Upper lobe of left lung (tissue), 6 donors: ENCODE data around the gene SH3GLB2. TPM values are rescaled to one million over a fixed set of nuclear protein-coding genes. Genes with fewer than 3 reads are reported as not detected.

ENCODE experiments used
- ATAC-seq, 2 donors: fragments of 200-7000 bp; cut with Tn5 transposase; one replicate each; pipeline ENCODE4 v1.9.1; 2022; ENCODE audit warnings: mild to moderate bottlenecking in 2 of 2, moderate library complexity in 2 of 2; ENCODE audit not compliant: low FRiP score in 2 of 2
- DNase-seq, 2 donors: peaks; one replicate each; pipeline ENCODE4 v3.0.0-alpha.2; 2019 to 2020
- H3K27ac ChIP-seq, 4 donors: fragments of 200-600 bp; sonication (generic); one replicate each; pipeline ENCODE4 v1.5.1; 2016 to 2019
- H3K27me3 ChIP-seq, 4 donors: fragments of 200-600 bp; sonication (generic); one replicate each; pipeline ENCODE4 v1.5.1; 2017 to 2019
- H3K36me3 ChIP-seq, 4 donors: fragments of 200-600 bp; sonication (generic); one replicate each; pipeline ENCODE4 v1.5.1; 2016 to 2019
- H3K4me1 ChIP-seq, 4 donors: fragments of 200-600 bp; sonication (generic); one replicate each; pipeline ENCODE4 v1.5.1; 2018 to 2019
- H3K4me3 ChIP-seq, 4 donors: fragments of 200-600 bp; sonication (generic); one replicate each; pipeline ENCODE4 v1.5.1; 2017 to 2019; ENCODE audit warnings: mild to moderate bottlenecking in 2 of 4, moderate library complexity in 1 of 4
- H3K9me3 ChIP-seq, 4 donors: fragments of 200-600 bp; sonication (generic); one replicate each; pipeline ENCODE4 v1.5.1; 2018 to 2019
- EP300 ChIP-seq, 4 donors: sonication (generic); formaldehyde crosslinking; IDR thresholded peaks; one replicate each; pipeline ENCODE4 v1.5.1; 2017; ENCODE audit warnings: antibody characterized with exemption in 4 of 4, control low read depth in 2 of 4
- POLR2A ChIP-seq, 4 donors: fragments of 450-650 bp; IDR thresholded peaks; one replicate each; pipeline ENCODE4 v1.5.1; 2016 to 2017; ENCODE audit warnings: antibody characterized with exemption in 4 of 4, mild to moderate bottlenecking in 2 of 4
- POLR2AphosphoS5 ChIP-seq, 2 donors: sonication (generic); formaldehyde crosslinking; IDR thresholded peaks; one replicate each; pipeline ENCODE4 v1.5.1; 2017; ENCODE audit warnings: antibody characterized with exemption in 2 of 2
- WGBS, 2 donors: methylation state at CpG; one replicate each; pipeline ENCODE4 v1.1.5; 2017 to 2018; 5-methylcytosine and 5-hydroxymethylcytosine counted together
- total RNA-seq, 6 donors: library from RNA; depleted of rRNA in 4 of 6; stranded (reverse); fragments of >200 nt in 4 of 6; gene quantifications; one replicate each; pipeline versions ENCODE4 v1.1.0 to v1.2.1, GENCODE V29; 2016 to 2021
- TF ChIP-seq, protein P1 (sequence below), 6 experiments: fragments of 450-650 bp in 4 of 6; fragments of 200-600 bp in 2 of 6; sonication (generic) in 2 of 6; IDR thresholded peaks; one replicate each; pipeline ENCODE4 v1.5.1; 2016 to 2019; ENCODE audit warnings: antibody characterized with exemption in 6 of 6
- donor health status: DM: no; HTN: no; CAD: no; lungs with moderate emphysema.
- donor health status: DM: no; HTN: yes; CAD: no; lungs with severe emphysema.

SH3GLB2 gene
- total RNA-seq, 6 donors from 2014 or later, result 69.6 to 202 (median 94.1) TPM

DNA sequence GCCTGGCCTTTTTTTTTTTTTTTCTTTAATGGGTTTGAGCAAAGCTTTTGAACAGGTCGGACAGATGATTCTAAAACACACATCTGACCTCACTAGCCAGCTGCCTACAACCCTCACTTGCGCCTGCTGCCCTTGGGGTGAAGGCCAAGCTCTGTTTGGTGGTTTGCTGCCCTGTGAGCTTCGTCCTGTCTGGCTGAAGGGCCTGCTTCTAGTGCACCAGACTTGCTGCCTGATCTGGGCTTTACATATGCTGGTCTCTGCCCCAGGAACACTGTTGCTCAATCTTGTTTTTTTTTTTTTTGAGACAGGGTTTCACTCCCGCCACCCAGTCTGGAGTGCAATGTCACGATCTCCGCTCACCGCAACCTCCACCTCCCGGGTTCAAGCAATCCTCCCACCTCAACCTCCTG lies 36.4 kb upstream of the SH3GLB2 start:
- WGBS, 2 donors, result 87 to 93% methylated on average over 8 of the region's 8 CpGs
- peaks cover 6 to 87% (median 70%) of the 10 kb centered on the region in 4 donors for H3K36me3 ChIP-seq
- no peak overlapping the region for H3K4me3 ChIP-seq
- peaks cover 0 to 6% (median 2%) of the 10 kb centered on the region in 4 donors for H3K4me1 ChIP-seq
- DNase-seq (no peak), ATAC-seq (no peak)
- H3K9me3 ChIP-seq, result no peaks in the 10 kb centered on the region
- H3K27ac ChIP-seq, result no peak overlapping the region
- TF ChIP-seq POLR2AphosphoS5 (IDR thresholded peaks at IDR 0.05), result no peak
- TF ChIP-seq, protein P1, sequence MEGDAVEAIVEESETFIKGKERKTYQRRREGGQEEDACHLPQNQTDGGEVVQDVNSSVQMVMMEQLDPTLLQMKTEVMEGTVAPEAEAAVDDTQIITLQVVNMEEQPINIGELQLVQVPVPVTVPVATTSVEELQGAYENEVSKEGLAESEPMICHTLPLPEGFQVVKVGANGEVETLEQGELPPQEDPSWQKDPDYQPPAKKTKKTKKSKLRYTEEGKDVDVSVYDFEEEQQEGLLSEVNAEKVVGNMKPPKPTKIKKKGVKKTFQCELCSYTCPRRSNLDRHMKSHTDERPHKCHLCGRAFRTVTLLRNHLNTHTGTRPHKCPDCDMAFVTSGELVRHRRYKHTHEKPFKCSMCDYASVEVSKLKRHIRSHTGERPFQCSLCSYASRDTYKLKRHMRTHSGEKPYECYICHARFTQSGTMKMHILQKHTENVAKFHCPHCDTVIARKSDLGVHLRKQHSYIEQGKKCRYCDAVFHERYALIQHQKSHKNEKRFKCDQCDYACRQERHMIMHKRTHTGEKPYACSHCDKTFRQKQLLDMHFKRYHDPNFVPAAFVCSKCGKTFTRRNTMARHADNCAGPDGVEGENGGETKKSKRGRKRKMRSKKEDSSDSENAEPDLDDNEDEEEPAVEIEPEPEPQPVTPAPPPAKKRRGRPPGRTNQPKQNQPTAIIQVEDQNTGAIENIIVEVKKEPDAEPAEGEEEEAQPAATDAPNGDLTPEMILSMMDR (IDR thresholded peaks at IDR 0.05), result no peak
- no peak for TF ChIP-seq EP300 (IDR thresholded peaks at IDR 0.05)
- no peak for TF ChIP-seq POLR2A (IDR thresholded peaks at IDR 0.05)
- H3K27me3 ChIP-seq, result no peaks in the 10 kb centered on the region

DNA sequence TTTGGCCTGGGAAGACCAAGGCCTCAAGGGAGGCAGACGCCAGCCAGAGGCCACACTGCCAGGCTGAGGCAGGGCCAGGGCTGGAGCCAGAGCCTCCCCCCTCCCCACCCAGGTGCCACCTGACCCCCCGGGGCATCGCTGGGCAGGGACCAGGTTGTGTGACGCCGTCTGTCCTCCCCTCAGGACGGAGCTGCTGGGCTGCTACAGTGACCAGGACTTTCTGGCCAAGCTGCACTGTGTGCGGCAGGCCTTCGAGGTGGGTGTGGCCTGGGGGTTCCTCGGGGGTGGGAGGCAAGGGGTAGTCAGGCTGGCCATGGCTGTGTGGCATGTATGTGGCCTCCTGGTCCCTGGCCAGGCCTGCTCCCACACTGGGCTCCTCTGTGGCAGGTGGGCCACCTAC lies 34.9 kb upstream of the SH3GLB2 start:
- Histone ChIP-seq H3K36me3 (peaks cover 6 to 83% (median 64%) of the 10 kb centered on the region in 4 donors), H3K9me3 (no peaks in the 10 kb centered on the region), H3K27ac (no peak overlapping the region), H3K27me3 (no peaks in the 10 kb centered on the region), H3K4me1 (no peaks in the 10 kb centered on the region), H3K4me3 (no peak overlapping the region)
- TF ChIP-seq, protein P1 (IDR thresholded peaks at IDR 0.05), result no peak
- TF ChIP-seq EP300 (IDR thresholded peaks at IDR 0.05) (no peak), POLR2AphosphoS5 (IDR thresholded peaks at IDR 0.05) (no peak), POLR2A (IDR thresholded peaks at IDR 0.05) (no peak)
- DNase-seq, result no peak
- no peak for ATAC-seq
- WGBS, 2 donors, result 85% methylated on average over 7 of the region's 9 CpGs; no CpG with 5 or more reads in 1 of the 2 donors

DNA sequence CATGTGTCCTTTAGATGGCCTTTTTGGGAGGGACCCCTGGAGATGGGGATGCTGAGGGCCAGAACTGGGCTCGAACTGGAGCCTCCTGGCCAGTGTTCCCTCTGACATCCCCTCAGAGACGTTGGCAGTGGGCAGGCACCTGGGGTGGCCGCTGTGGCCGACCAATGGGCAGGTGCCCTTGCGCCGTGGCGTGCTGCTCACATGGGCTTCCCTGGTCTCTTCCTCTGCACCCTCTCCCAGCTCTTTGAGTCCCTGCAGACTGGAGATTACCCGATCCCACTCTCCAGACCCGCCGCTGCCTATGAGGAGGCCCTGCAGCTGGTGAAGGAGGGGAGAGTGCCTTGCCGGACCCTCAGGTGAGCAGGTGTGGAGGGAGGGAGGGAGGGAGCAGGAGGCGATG lies 32.9 kb upstream of the SH3GLB2 start:
- Histone ChIP-seq H3K27me3 (no peaks in the 10 kb centered on the region), H3K4me1 (no peaks in the 10 kb centered on the region), H3K27ac (no peak overlapping the region), H3K36me3 (peaks cover 10 to 84% (median 65%) of the 10 kb centered on the region in 4 donors), H3K9me3 (no peaks in the 10 kb centered on the region), H3K4me3 (no peak overlapping the region)
- DNase-seq (no peak), ATAC-seq (no peak)
- TF ChIP-seq EP300 (IDR thresholded peaks at IDR 0.05) (no peak), POLR2A (IDR thresholded peaks at IDR 0.05) (no peak), POLR2AphosphoS5 (IDR thresholded peaks at IDR 0.05) (no peak)
- TF ChIP-seq, protein P1 (IDR thresholded peaks at IDR 0.05), result no peak
- 91 to 95% methylated on average over 5 to 10 of the region's 12 CpGs for WGBS, 2 donors

DNA sequence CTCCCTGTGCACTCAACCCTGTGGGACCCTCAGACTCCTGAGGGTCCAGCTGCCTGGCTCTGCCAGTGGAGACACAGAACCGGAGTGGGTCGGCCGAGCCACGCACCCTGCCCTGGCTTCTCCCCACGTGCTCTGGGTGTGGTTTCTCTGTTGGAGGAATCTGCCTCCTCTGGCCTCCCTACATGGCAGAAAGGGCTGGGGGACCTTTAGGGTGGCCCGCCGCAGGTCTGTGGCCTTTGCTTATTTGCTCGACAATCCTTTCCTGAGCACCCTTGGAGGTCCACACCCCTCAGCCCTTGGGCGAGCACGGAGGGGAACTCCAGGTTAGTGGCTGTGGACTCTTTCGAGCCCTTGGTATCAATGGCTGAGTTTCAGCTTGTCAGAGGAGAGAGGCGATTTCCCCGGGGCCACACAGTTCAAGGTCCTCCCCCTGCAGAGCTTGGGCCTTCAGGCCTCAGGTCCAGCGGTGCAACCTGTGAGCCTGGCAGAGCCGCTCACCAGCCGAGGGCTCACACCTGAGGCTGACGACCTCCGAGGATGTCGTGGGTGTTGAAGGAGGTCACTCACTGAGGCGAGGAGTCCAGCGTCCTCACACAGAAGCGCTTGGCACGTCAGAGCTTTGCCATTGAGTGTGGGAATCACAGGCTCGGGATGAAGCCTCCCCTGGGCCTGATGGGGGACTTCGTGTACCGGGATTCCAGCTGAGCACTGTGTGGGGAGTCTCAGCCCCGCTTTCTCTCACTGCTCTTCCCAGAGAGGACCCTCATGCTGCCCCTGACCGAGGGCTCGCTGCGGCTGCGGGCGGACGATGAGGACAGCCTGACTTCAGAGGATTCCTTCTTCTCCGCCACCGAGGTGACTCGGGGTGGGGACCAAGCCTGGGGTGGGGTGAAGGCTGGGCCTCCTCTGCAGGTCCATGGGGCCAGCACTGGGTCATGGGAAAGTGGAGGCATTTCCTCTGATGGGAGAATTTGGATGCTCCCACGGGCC lies 32.0 kb upstream of the SH3GLB2 start:
- DNase-seq (no peak), ATAC-seq (no peak)
- WGBS, 2 donors, result 96 to 100% methylated on average over 14 to 35 of the region's 37 CpGs
- no peaks in the 10 kb centered on the region for H3K9me3 ChIP-seq
- no peak overlapping the region for H3K4me3 ChIP-seq
- no peak overlapping the region for H3K27ac ChIP-seq
- no peaks in the 10 kb centered on the region for H3K27me3 ChIP-seq
- TF ChIP-seq EP300 (IDR thresholded peaks at IDR 0.05) (no peak), POLR2AphosphoS5 (IDR thresholded peaks at IDR 0.05) (no peak), POLR2A (IDR thresholded peaks at IDR 0.05) (no peak)
- TF ChIP-seq, protein P1 (IDR thresholded peaks at IDR 0.05), result no peak
- H3K4me1 ChIP-seq, result no peaks in the 10 kb centered on the region
- peaks cover 10 to 81% (median 57%) of the 10 kb centered on the region in 4 donors for H3K36me3 ChIP-seq
